ENCODE data around the gene MYOT.

The MYOT gene

GRCh38 chr5:137833463-137833862, 34.2 kb upstream of the MYOT start:
- Histone ChIP-seq H3K36me3 (ENCODE audit: insufficient read depth, low read length) (no peaks in the 10 kb centered on the region), H4K20me1 (ENCODE audit: insufficient read depth, low read length) (no peaks in the 10 kb centered on the region), H3K4me3 (ENCODE audit: low read depth in 1 of 2, low read length in 2 of 2) (no peak overlapping the region), H3K27ac (ENCODE audit: low read length) (no peak overlapping the region), H3K9me3 (ENCODE audit: insufficient read depth, low read length, severe bottlenecking) (no peaks in the 10 kb centered on the region), H3K9ac (ENCODE audit: low read depth, low read length) (no peak overlapping the region), H3K79me2 (ENCODE audit: insufficient read depth, low read length) (no peaks in the 10 kb centered on the region), H3K4me2 (ENCODE audit: insufficient read depth, low read length) (no peak overlapping the region), H3K27me3 (ENCODE audit: insufficient read depth, low read length, poor library complexity) (no peaks in the 10 kb centered on the region), H3K4me1 (ENCODE audit: insufficient read depth, low read length) (no peaks in the 10 kb centered on the region), H2AFZ (ENCODE audit: low read depth, low read length) (no peak overlapping the region)
- ATAC-seq (ENCODE audit: insufficient read depth, low read depth) (no peak), DNase-seq (no peak)
- TF ChIP-seq CTCF (IDR thresholded peaks at IDR 0.05; ENCODE audit: borderline replicate concordance, extremely low read depth, low read length, poor library complexity, severe bottlenecking) (no peak), EZH2 (IDR thresholded peaks at IDR 0.05; ENCODE audit: borderline replicate concordance, low read depth, low read length, severe bottlenecking) (no peak)

GRCh38 chr5:137834498-137835049, 33.1 kb upstream of the MYOT start:
- no peak overlapping the region for H3K4me2 ChIP-seq (ENCODE audit: insufficient read depth, low read length)

GRCh38 chr5:137836298-137836697, 31.4 kb upstream of the MYOT start:
- H3K4me3 ChIP-seq (ENCODE audit: low read depth in 1 of 2, low read length in 2 of 2) = no peak overlapping the region
- H2AFZ ChIP-seq (ENCODE audit: low read depth, low read length) = no peak overlapping the region
- no peaks in the 10 kb centered on the region for H3K36me3 ChIP-seq (ENCODE audit: insufficient read depth, low read length)
- no peak for DNase-seq
- no peak overlapping the region for H3K27ac ChIP-seq (ENCODE audit: low read length)
- no peaks in the 10 kb centered on the region for H3K27me3 ChIP-seq (ENCODE audit: insufficient read depth, low read length, poor library complexity)
- TF ChIP-seq CTCF (IDR thresholded peaks at IDR 0.05; ENCODE audit: borderline replicate concordance, extremely low read depth, low read length, poor library complexity, severe bottlenecking) (no peak), EZH2 (IDR thresholded peaks at IDR 0.05; ENCODE audit: borderline replicate concordance, low read depth, low read length, severe bottlenecking) (no peak)
- no peaks in the 10 kb centered on the region for H4K20me1 ChIP-seq (ENCODE audit: insufficient read depth, low read length)
- no peaks in the 10 kb centered on the region for H3K4me1 ChIP-seq (ENCODE audit: insufficient read depth, low read length)
- no peak overlapping the region for H3K4me2 ChIP-seq (ENCODE audit: insufficient read depth, low read length)
- H3K79me2 ChIP-seq (ENCODE audit: insufficient read depth, low read length) = no peaks in the 10 kb centered on the region
- no peak overlapping the region for H3K9ac ChIP-seq (ENCODE audit: low read depth, low read length)
- no peak for ATAC-seq (ENCODE audit: insufficient read depth, low read depth)
- H3K9me3 ChIP-seq (ENCODE audit: insufficient read depth, low read length, severe bottlenecking) = no peaks in the 10 kb centered on the region

More at GRCh38 chr5:137834498-137835049, 33.1 kb upstream of the MYOT start:
- TF ChIP-seq CTCF (IDR thresholded peaks at IDR 0.05; ENCODE audit: borderline replicate concordance, extremely low read depth, low read length, poor library complexity, severe bottlenecking) = no peak
- no peak for TF ChIP-seq EZH2 (IDR thresholded peaks at IDR 0.05; ENCODE audit: borderline replicate concordance, low read depth, low read length, severe bottlenecking)
- H3K4me1 ChIP-seq (ENCODE audit: insufficient read depth, low read length) = no peaks in the 10 kb centered on the region
- no peaks in the 10 kb centered on the region for H3K36me3 ChIP-seq (ENCODE audit: insufficient read depth, low read length)
- no peak overlapping the region for H3K4me3 ChIP-seq (ENCODE audit: low read depth in 1 of 2, low read length in 2 of 2)
- no peak overlapping the region for H3K9ac ChIP-seq (ENCODE audit: low read depth, low read length)
- H3K9me3 ChIP-seq (ENCODE audit: insufficient read depth, low read length, severe bottlenecking) = no peaks in the 10 kb centered on the region
- H2AFZ ChIP-seq (ENCODE audit: low read depth, low read length) = no peak overlapping the region
- DNase-seq = no peak
- ATAC-seq (ENCODE audit: insufficient read depth, low read depth) = no peak
- H3K79me2 ChIP-seq (ENCODE audit: insufficient read depth, low read length) = no peaks in the 10 kb centered on the region
- no peaks in the 10 kb centered on the region for H3K27me3 ChIP-seq (ENCODE audit: insufficient read depth, low read length, poor library complexity)
- H3K27ac ChIP-seq (ENCODE audit: low read length) = no peak overlapping the region
- H4K20me1 ChIP-seq (ENCODE audit: insufficient read depth, low read length) = no peaks in the 10 kb centered on the region

GRCh38 chr5:137836997-137837396, 30.7 kb upstream of the MYOT start:
- TF ChIP-seq CTCF (IDR thresholded peaks at IDR 0.05; ENCODE audit: borderline replicate concordance, extremely low read depth, low read length, poor library complexity, severe bottlenecking) (no peak), EZH2 (IDR thresholded peaks at IDR 0.05; ENCODE audit: borderline replicate concordance, low read depth, low read length, severe bottlenecking) (no peak)
- Histone ChIP-seq H3K27me3 (ENCODE audit: insufficient read depth, low read length, poor library complexity) (no peaks in the 10 kb centered on the region), H4K20me1 (ENCODE audit: insufficient read depth, low read length) (no peaks in the 10 kb centered on the region), H3K4me1 (ENCODE audit: insufficient read depth, low read length) (no peaks in the 10 kb centered on the region), H3K9me3 (ENCODE audit: insufficient read depth, low read length, severe bottlenecking) (no peaks in the 10 kb centered on the region), H3K9ac (ENCODE audit: low read depth, low read length) (no peak overlapping the region), H3K4me3 (ENCODE audit: low read depth in 1 of 2, low read length in 2 of 2) (no peak overlapping the region), H2AFZ (ENCODE audit: low read depth, low read length) (no peak overlapping the region), H3K4me2 (ENCODE audit: insufficient read depth, low read length) (no peak overlapping the region), H3K79me2 (ENCODE audit: insufficient read depth, low read length) (no peaks in the 10 kb centered on the region), H3K36me3 (ENCODE audit: insufficient read depth, low read length) (no peaks in the 10 kb centered on the region), H3K27ac (ENCODE audit: low read length) (no peak overlapping the region)
- ATAC-seq (ENCODE audit: insufficient read depth, low read depth) = no peak
- DNase-seq = no peak

Data from DND-41 (cell line).